GM23338 (cell line): ENCODE data around the gene THBS3. TPM values are rescaled to one million over a fixed set of nuclear protein-coding genes. Genes with fewer than 3 reads are reported as not detected.

Experiments
- ATAC-seq: fragments of 200-7000 bp; cut with Tn5 transposase; 3 replicates; pipeline ENCODE4 v1.9.1; 2020
- DNase-seq: peaks from one replicate; pipeline ENCODE4 v3.0.0-alpha.2; 2015; ENCODE audit warnings: low spot score
- H2AFZ ChIP-seq: fragments of 200-600 bp; sonication (generic); 2 replicates; pipeline ENCODE4 v1.8.0; 2016; ENCODE audit warnings: antibody characterized with exemption, mild to moderate bottlenecking, moderate library complexity
- H3F3A ChIP-seq: fragments of 200-600 bp; sonication (generic); replicated peaks from 2 replicates; pipeline ENCODE4 v1.8.0; 2017; ENCODE audit warnings: antibody characterized with exemption, mixed run types, low read depth
- H3K27ac ChIP-seq: fragments of 200-600 bp; sonication (generic); 2 replicates; pipeline ENCODE4 v1.6.1; 2016; ENCODE audit warnings: low read depth
- H3K27me3 ChIP-seq: fragments of 200-600 bp; sonication (generic); 2 replicates; pipeline ENCODE4 v1.8.0; 2016; ENCODE audit warnings: mild to moderate bottlenecking, mixed run types, moderate library complexity; ENCODE audit not compliant: insufficient read depth
- H3K36me3 ChIP-seq: fragments of 200-600 bp; sonication (generic); 2 replicates; pipeline ENCODE4 v1.8.0; 2016; ENCODE audit warnings: mild to moderate bottlenecking; ENCODE audit not compliant: insufficient read depth
- H3K4me1 ChIP-seq: fragments of 200-600 bp; sonication (generic); 2 replicates; pipeline ENCODE4 v1.8.0; 2016; ENCODE audit warnings: mild to moderate bottlenecking, moderate library complexity; ENCODE audit not compliant: insufficient read depth
- H3K4me2 ChIP-seq: fragments of 200-600 bp; sonication (generic); 2 replicates; pipeline ENCODE4 v1.7.1; 2017; ENCODE audit warnings: mixed run types
- H3K4me3 ChIP-seq: fragments of 200-600 bp; sonication (generic); 2 replicates; pipeline ENCODE4 v1.6.1; 2016; ENCODE audit warnings: mixed run types
- H3K79me2 ChIP-seq: fragments of 200-600 bp; sonication (generic); replicated peaks from 2 replicates; pipeline ENCODE4 v1.8.0; 2017; ENCODE audit warnings: mild to moderate bottlenecking; ENCODE audit not compliant: insufficient read depth
- H3K9me2 ChIP-seq: fragments of 200-600 bp; sonication (generic); 2 replicates; pipeline ENCODE4 v1.8.0; 2017; ENCODE audit not compliant: insufficient read depth
- H4K20me1 ChIP-seq: fragments of 200-600 bp; sonication (generic); replicated peaks from 2 replicates; pipeline ENCODE4 v1.8.0; 2017; ENCODE audit warnings: mild to moderate bottlenecking; ENCODE audit not compliant: insufficient read depth
- H3K27ac Mint-ChIP-seq: 2 replicates; pipeline ENCODE4 v1.8.0; 2020; ENCODE audit warnings: inconsistent platforms, mild to moderate bottlenecking, moderate library complexity, mixed read lengths
- H3K27me3 Mint-ChIP-seq: 3 replicates; pipeline ENCODE4 v1.8.0; 2022; ENCODE audit warnings: low read depth, mild to moderate bottlenecking, moderate library complexity, mixed read lengths, inconsistent platforms; ENCODE audit not compliant: insufficient read depth, poor library complexity
- H3K36me3 Mint-ChIP-seq: 3 replicates; pipeline ENCODE4 v1.8.0; 2021; ENCODE audit warnings: low read depth, mild to moderate bottlenecking, inconsistent platforms, moderate library complexity, mixed read lengths
- H3K4me1 Mint-ChIP-seq: 3 replicates; pipeline ENCODE4 v1.8.0; 2020; ENCODE audit warnings: mild to moderate bottlenecking, inconsistent platforms, mixed read lengths
- H3K4me3 Mint-ChIP-seq: 3 replicates; pipeline ENCODE4 v1.8.0; 2021; ENCODE audit warnings: moderate library complexity, mild to moderate bottlenecking, inconsistent platforms, mixed read lengths
- H3K9me3 Mint-ChIP-seq: 3 replicates; pipeline ENCODE4 v1.8.0; 2020; ENCODE audit warnings: moderate library complexity, mild to moderate bottlenecking, inconsistent platforms, mixed read lengths
- CREB1 ChIP-seq: fragments of 250-450 bp; sonication (Bioruptor Pico); IDR thresholded peaks from 2 replicates; pipeline ENCODE4 v1.5.0; 2020; ENCODE audit warnings: low read depth, mild to moderate bottlenecking, moderate library complexity
- CTCF ChIP-seq, 2 experiments: fragments of 200-600 bp in 1 of 2; sonication (generic) in 1 of 2; conservative IDR thresholded peaks; 2 replicates each; pipeline versions ENCODE4 v1.5.1 to v1.6.1; 2016 to 2017; ENCODE audit warnings: antibody characterized with exemption in 2 of 2, low read depth in 2 of 2, mild to moderate bottlenecking in 2 of 2, moderate library complexity in 1 of 2
- ETS1 ChIP-seq: IDR thresholded peaks from 2 replicates; pipeline ENCODE4 v1.6.1; 2016; ENCODE audit warnings: antibody characterized with exemption
- EZH2 ChIP-seq: fragments of 200-600 bp; sonication (generic); IDR thresholded peaks from one replicate; pipeline ENCODE4 v1.8.0; 2017; ENCODE audit warnings: antibody characterized with exemption, mild to moderate bottlenecking, low read depth; ENCODE audit not compliant: unreplicated experiment
- EZH2phosphoT487 ChIP-seq: fragments of 200-600 bp; sonication (generic); IDR thresholded peaks from one replicate; pipeline ENCODE4 v1.8.1; 2018; ENCODE audit warnings: antibody characterized with exemption; ENCODE audit not compliant: unreplicated experiment
- JUNB ChIP-seq: IDR thresholded peaks from one replicate; pipeline ENCODE4 v1.6.1; 2016; ENCODE audit warnings: antibody characterized with exemption; ENCODE audit not compliant: unreplicated experiment
- NANOG ChIP-seq: IDR thresholded peaks from 2 replicates; pipeline ENCODE4 v1.6.1; 2016; ENCODE audit warnings: antibody characterized with exemption, borderline replicate concordance
- POLR2AphosphoS5 ChIP-seq: IDR thresholded peaks from 2 replicates; pipeline ENCODE4 v1.6.1; 2016; ENCODE audit warnings: antibody characterized with exemption, low read depth
- REST ChIP-seq: IDR thresholded peaks from one replicate; pipeline ENCODE4 v1.6.1; 2018; ENCODE audit warnings: antibody characterized with exemption; ENCODE audit not compliant: unreplicated experiment
- STAT1 ChIP-seq: IDR thresholded peaks from one replicate; pipeline ENCODE4 v1.6.1; 2016; ENCODE audit warnings: antibody characterized with exemption; ENCODE audit not compliant: unreplicated experiment
- ZNF114 ChIP-seq: fragments of 250-450 bp; sonication (Bioruptor Pico); IDR thresholded peaks from 2 replicates; pipeline ENCODE4 v1.5.0; 2020; ENCODE audit warnings: mild to moderate bottlenecking, moderate library complexity
- ZNF331 ChIP-seq: fragments of 250-450 bp; sonication (Bioruptor Pico); IDR thresholded peaks from 2 replicates; pipeline ENCODE4 v1.5.0; 2020; ENCODE audit warnings: low read depth, mild to moderate bottlenecking, moderate library complexity
- polyA plus RNA-seq: library from polyadenylated mRNA; unstranded; fragments of >200 nt; fragmentation: Nextera tagmentation; extraction: Ambion mirVana; gene quantifications from 2 replicates; pipeline ENCODE4 v1.2.1, GENCODE V29; 2016
- total RNA-seq: library from RNA; depleted of rRNA; stranded (reverse); fragments of >200 nt; shearing (Covaris generic); gene quantifications from 2 replicates; pipeline ENCODE4 v1.2.3, GENCODE V29; 2014
- TF ChIP-seq, protein P1 (sequence below): fragments of 250-450 bp; sonication (Bioruptor Pico); IDR thresholded peaks from 2 replicates; pipeline ENCODE4 v1.5.0; 2020; ENCODE audit warnings: mild to moderate bottlenecking, moderate library complexity

THBS3 gene
- total and polyA plus RNA-seq, 2 experiments from 2014 or later = 1.2 to 4.3 TPM

- Histone ChIP-seq H4K20me1 (no peaks in the 10 kb centered on the region), H3K4me1 (peaks cover 12% of the 10 kb centered on the region), H2AFZ (no peak overlapping the region), H3K4me2 (no peak overlapping the region), H3K79me2 (peaks cover 6% of the 10 kb centered on the region), H3K27me3 (no peaks in the 10 kb centered on the region), H3K36me3 (peaks cover 20% of the 10 kb centered on the region; the same call in 1 of the 2 replicates), H3F3A (peaks cover 14% of the 10 kb centered on the region), H3K27ac (no peak overlapping the region), H3K9me2 (no peaks in the 10 kb centered on the region), H3K4me3 (no peak overlapping the region)
- Mint-ChIP-seq H3K4me3 (no peak overlapping the region), H3K9me3 (peaks cover 4% of the 10 kb centered on the region), H3K4me1 (peaks cover 18% of the 10 kb centered on the region), H3K27ac (no peak overlapping the region), H3K27me3 (peaks cover 18% of the 10 kb centered on the region), H3K36me3 (peaks cover 47% of the 10 kb centered on the region)
- TF ChIP-seq NANOG (no peak), EZH2phosphoT487 (no peak), POLR2AphosphoS5 (no peak), EZH2 (no peak), ZNF331 (CRISPR knock-in tag) (no peak), CTCF (conservative IDR thresholded peaks at IDR 0.05; ENCODE audit: low read depth in 2 of 2) (no peak), CREB1 (CRISPR knock-in tag) (no peak), REST (no peak), STAT1 (no peak), ETS1 (no peak), ZNF114 (CRISPR knock-in tag) (no peak), JUNB (no peak)
- TF ChIP-seq, protein P1, sequence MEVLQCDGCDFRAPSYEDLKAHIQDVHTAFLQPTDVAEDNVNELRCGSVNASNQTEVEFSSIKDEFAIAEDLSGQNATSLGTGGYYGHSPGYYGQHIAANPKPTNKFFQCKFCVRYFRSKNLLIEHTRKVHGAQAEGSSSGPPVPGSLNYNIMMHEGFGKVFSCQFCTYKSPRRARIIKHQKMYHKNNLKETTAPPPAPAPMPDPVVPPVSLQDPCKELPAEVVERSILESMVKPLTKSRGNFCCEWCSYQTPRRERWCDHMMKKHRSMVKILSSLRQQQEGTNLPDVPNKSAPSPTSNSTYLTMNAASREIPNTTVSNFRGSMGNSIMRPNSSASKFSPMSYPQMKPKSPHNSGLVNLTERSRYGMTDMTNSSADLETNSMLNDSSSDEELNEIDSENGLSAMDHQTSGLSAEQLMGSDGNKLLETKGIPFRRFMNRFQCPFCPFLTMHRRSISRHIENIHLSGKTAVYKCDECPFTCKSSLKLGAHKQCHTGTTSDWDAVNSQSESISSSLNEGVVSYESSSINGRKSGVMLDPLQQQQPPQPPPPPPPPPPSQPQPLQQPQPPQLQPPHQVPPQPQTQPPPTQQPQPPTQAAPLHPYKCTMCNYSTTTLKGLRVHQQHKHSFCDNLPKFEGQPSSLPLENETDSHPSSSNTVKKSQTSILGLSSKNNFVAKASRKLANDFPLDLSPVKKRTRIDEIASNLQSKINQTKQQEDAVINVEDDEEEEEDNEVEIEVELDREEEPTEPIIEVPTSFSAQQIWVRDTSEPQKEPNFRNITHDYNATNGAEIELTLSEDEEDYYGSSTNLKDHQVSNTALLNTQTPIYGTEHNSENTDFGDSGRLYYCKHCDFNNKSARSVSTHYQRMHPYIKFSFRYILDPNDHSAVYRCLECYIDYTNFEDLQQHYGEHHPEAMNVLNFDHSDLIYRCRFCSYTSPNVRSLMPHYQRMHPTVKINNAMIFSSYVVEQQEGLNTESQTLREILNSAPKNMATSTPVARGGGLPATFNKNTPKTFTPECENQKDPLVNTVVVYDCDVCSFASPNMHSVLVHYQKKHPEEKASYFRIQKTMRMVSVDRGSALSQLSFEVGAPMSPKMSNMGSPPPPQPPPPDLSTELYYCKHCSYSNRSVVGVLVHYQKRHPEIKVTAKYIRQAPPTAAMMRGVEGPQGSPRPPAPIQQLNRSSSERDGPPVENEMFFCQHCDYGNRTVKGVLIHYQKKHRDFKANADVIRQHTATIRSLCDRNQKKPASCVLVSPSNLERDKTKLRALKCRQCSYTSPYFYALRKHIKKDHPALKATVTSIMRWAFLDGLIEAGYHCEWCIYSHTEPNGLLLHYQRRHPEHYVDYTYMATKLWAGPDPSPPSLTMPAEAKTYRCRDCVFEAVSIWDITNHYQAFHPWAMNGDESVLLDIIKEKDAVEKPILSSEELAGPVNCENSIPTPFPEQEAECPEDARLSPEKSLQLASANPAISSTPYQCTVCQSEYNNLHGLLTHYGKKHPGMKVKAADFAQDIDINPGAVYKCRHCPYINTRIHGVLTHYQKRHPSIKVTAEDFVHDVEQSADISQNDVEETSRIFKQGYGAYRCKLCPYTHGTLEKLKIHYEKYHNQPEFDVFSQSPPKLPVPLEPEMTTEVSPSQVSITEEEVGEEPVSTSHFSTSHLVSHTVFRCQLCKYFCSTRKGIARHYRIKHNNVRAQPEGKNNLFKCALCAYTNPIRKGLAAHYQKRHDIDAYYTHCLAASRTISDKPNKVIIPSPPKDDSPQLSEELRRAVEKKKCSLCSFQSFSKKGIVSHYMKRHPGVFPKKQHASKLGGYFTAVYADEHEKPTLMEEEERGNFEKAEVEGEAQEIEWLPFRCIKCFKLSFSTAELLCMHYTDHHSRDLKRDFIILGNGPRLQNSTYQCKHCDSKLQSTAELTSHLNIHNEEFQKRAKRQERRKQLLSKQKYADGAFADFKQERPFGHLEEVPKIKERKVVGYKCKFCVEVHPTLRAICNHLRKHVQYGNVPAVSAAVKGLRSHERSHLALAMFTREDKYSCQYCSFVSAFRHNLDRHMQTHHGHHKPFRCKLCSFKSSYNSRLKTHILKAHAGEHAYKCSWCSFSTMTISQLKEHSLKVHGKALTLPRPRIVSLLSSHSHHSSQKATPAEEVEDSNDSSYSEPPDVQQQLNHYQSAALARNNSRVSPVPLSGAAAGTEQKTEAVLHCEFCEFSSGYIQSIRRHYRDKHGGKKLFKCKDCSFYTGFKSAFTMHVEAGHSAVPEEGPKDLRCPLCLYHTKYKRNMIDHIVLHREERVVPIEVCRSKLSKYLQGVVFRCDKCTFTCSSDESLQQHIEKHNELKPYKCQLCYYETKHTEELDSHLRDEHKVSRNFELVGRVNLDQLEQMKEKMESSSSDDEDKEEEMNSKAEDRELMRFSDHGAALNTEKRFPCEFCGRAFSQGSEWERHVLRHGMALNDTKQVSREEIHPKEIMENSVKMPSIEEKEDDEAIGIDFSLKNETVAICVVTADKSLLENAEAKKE (CRISPR knock-in tag) = no peak
- DNase-seq (no peak), ATAC-seq (no peak)
These were observed 30.3 kb downstream of the THBS3 start for GRCh38 chr1:155177192-155177917.
